ENCODE measurements around the gene JMJD4. TPM values are rescaled to one million over a fixed set of nuclear protein-coding genes. Genes with fewer than 3 reads are reported as not detected.

The JMJD4 gene
- total and polyA plus RNA-seq, 9 donors: 5.9 to 28.9 (median 26.2) TPM

GRCh38 chr1:227734546-227734855, 601 bp downstream of the JMJD4 start:
- DNase-seq: no peak
- H3K4me3 ChIP-seq: peak overlapping the region; percentile 93
- 2 to 9% (median 4%) methylated on average over 10 of the region's 10 CpGs for WGBS, 3 donors
- peaks cover 28% of the 10 kb centered on the region for H3K4me1 ChIP-seq (ENCODE audit: insufficient read depth)
- H3K36me3 ChIP-seq: no peaks in the 10 kb centered on the region
- intact Hi-C loops (cut with DNase I): loop anchor here in 3 of 4 donors (5.0 to 10.0 kb wide), 2 partner anchors 210 to 213 kb away; partner anchors contain the start of gene WNT9A (in 3 of the 3)
- no peaks in the 10 kb centered on the region for H3K9me3 ChIP-seq
- peak overlapping the region; percentile 81 to 91 for H3K27ac ChIP-seq
- TF ChIP-seq CTCF (IDR thresholded peaks at IDR 0.05): no peak
- no peak for TF ChIP-seq POLR2A (IDR thresholded peaks at IDR 0.05)
- TF ChIP-seq EP300 (IDR thresholded peaks at IDR 0.05): no peak
- no peaks in the 10 kb centered on the region for H3K27me3 ChIP-seq

DNA sequence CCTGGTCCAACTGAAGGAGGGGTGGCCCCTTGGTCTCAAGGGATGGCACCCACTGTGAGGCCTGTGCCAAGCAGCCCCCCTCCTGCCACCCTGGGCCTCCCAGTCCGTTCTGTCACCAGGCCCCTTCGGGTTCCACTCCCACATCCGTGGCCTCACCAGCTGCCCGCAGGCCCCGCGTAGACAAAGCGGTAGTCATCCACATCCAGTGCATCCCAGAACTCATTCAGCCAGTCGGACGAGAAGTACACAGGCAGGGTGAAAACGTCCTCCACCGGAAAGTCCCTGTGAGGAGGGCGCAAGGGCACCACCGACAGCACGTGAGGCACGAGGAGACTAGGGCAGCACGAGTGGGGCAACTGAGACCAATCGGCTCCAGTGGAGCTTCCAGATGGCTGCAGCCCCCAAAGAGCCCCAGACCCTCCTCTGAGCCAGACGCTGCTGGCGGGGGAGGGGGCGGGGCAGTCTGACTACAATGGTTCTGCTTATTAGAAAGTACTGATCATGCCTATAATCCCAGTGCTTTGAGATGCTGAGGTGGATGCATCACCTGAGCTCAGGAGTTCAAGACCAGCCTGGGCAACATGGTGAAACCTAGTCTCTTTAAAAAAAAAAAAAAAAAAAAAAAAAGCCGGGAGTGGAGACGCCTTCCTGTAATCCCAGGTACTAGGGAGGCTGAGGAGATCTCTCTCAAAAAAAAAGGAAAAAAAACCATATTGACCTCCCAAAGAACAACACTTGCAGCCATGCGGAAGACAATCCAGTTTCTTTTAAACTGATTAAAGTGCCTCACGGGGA, 1.2 kb downstream of the JMJD4 start:
- Histone ChIP-seq H3K4me3 (peak overlapping the region; percentile 93), H3K9me3 (no peaks in the 10 kb centered on the region), H3K36me3 (no peaks in the 10 kb centered on the region), H3K27me3 (no peaks in the 10 kb centered on the region), H3K27ac (peak overlapping the region in 1 of 2 donors; percentile 91), H3K4me1 (ENCODE audit: insufficient read depth) (peaks cover 33% of the 10 kb centered on the region)
- intact Hi-C loops (cut with DNase I): loop anchor here in 3 of 4 donors (5.0 to 10.0 kb wide), 2 partner anchors 211 to 213 kb away; partner anchors contain the start of gene WNT9A (in 3 of the 3)
- WGBS, 3 donors: 55 to 63% (median 57%) methylated on average over 24 of the region's 24 CpGs
- peak in 2 of 5 donors; percentile 39 to 45 for DNase-seq
- no peak for TF ChIP-seq EP300 (IDR thresholded peaks at IDR 0.05)
- TF ChIP-seq POLR2A (IDR thresholded peaks at IDR 0.05): no peak
- no peak for TF ChIP-seq CTCF (IDR thresholded peaks at IDR 0.05)

DNA sequence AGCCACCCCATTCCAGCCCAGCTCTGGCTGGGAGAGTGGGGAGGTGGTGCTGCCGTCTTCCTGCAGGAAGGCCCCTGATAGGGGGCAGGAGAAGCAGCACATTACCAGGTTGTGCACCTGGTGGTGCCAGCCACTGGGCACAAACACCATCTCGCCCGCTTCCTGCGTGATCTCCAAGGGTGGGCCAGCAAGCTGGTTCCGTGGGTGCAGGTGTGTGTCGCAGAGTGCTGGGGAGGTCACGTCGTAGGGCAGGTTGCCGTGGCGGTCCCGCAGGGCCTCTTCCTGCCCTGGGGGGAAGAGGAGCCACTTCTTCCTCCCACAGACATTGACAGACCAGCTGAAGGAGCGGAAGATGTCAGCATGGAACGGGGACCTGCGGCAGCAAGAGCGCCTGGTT, 1.8 kb downstream of the JMJD4 start:
- no peak for TF ChIP-seq CTCF (IDR thresholded peaks at IDR 0.05)
- no peak for TF ChIP-seq POLR2A (IDR thresholded peaks at IDR 0.05)
- TF ChIP-seq EP300 (IDR thresholded peaks at IDR 0.05): no peak
- Histone ChIP-seq H3K4me3 (no peak overlapping the region), H3K36me3 (no peaks in the 10 kb centered on the region), H3K27ac (no peak overlapping the region), H3K9me3 (no peaks in the 10 kb centered on the region), H3K4me1 (ENCODE audit: insufficient read depth) (peaks cover 33% of the 10 kb centered on the region), H3K27me3 (no peaks in the 10 kb centered on the region)
- intact Hi-C loops (cut with DNase I): loop anchor here in 3 of 4 donors (5.0 to 10.0 kb wide), 2 partner anchors 211 to 214 kb away; partner anchors contain the start of gene WNT9A (in 3 of the 3)
- peak in 2 of 5 donors; percentile 34 to 36 for DNase-seq
- 85 to 93% (median 90%) methylated on average over 15 of the region's 15 CpGs for WGBS, 3 donors

GRCh38 chr1:227732586-227733308, 2.4 kb downstream of the JMJD4 start:
- 90 to 92% (median 90%) methylated on average over 16 to 18 of the region's 18 CpGs for WGBS, 3 donors
- no peak overlapping the region for H3K4me3 ChIP-seq
- no peaks in the 10 kb centered on the region for H3K36me3 ChIP-seq
- H3K4me1 ChIP-seq (ENCODE audit: insufficient read depth): peaks cover 33% of the 10 kb centered on the region
- H3K27me3 ChIP-seq: no peaks in the 10 kb centered on the region
- H3K27ac ChIP-seq: no peak overlapping the region
- DNase-seq: peak in 1 of 5 donors; percentile 34
- H3K9me3 ChIP-seq: no peaks in the 10 kb centered on the region
- TF ChIP-seq POLR2A (IDR thresholded peaks at IDR 0.05) (no peak), EP300 (IDR thresholded peaks at IDR 0.05) (no peak), CTCF (IDR thresholded peaks at IDR 0.05) (no peak)
- intact Hi-C loops (cut with DNase I): loop anchor here in 3 of 4 donors (5.0 to 10.0 kb wide), 2 partner anchors 212 to 215 kb away; partner anchors contain the start of gene WNT9A (in 3 of the 3)
